ENCODE measurements around the gene GREM2.

- TF ChIP-seq CTCF (IDR thresholded peaks at IDR 0.05) (no peak), POLR2AphosphoS5 (IDR thresholded peaks at IDR 0.05; ENCODE audit: insufficient read depth in 1 of 2, low read depth in 1 of 2) (no peak), POLR2A (IDR thresholded peaks at IDR 0.05) (no peak)
Measured at GRCh38 chr1:240607006-240607405, 4.9 kb downstream of the GREM2 start.
